Skeletal muscle tissue (tissue), 4 donors: Measurements from ENCODE around the gene STAC3. TPM values are rescaled to one million over a fixed set of nuclear protein-coding genes. Genes with fewer than 3 reads are reported as not detected.

ENCODE experiments used
- H3K27ac ChIP-seq: one replicate; pipeline ENCODE4 v1.7.0; 2013; ENCODE audit warnings: mild to moderate bottlenecking, low read depth, low read length, inconsistent platforms
- H3K27me3 ChIP-seq, 3 donors: one replicate each; pipeline ENCODE4 v1.7.0; 2013; ENCODE audit warnings: low read length in 3 of 3; ENCODE audit not compliant: control insufficient read depth in 3 of 3, insufficient read depth in 3 of 3
- H3K36me3 ChIP-seq, 3 donors: one replicate each; pipeline ENCODE4 v1.7.0; 2013; ENCODE audit warnings: low read length in 3 of 3; ENCODE audit not compliant: control insufficient read depth in 3 of 3, insufficient read depth in 3 of 3
- H3K4me1 ChIP-seq, 3 donors: one replicate each; pipeline ENCODE4 v1.7.0; 2013; ENCODE audit warnings: low read length in 3 of 3, mild to moderate bottlenecking in 3 of 3; ENCODE audit not compliant: control insufficient read depth in 3 of 3, insufficient read depth in 3 of 3
- H3K4me3 ChIP-seq, 3 donors: one replicate each; pipeline ENCODE4 v1.7.0; 2013; ENCODE audit warnings: low read length in 3 of 3
- H3K9ac ChIP-seq, 3 donors: one replicate each; pipeline ENCODE4 v1.7.0; 2013; ENCODE audit warnings: low read length in 3 of 3, mild to moderate bottlenecking in 3 of 3, moderate library complexity in 2 of 3, low read depth in 1 of 3
- H3K9me3 ChIP-seq, 3 donors: one replicate each; pipeline ENCODE4 v1.7.0; 2013; ENCODE audit warnings: low read length in 3 of 3; ENCODE audit not compliant: control insufficient read depth in 3 of 3
- total RNA-seq: library from RNA; depleted of rRNA; stranded (reverse); fragments of >200 nt; gene quantifications from one replicate; pipeline ENCODE4 v1.2.3, GENCODE V29; 2014
- donor health status: Osteomylitis.

The STAC3 gene
- total RNA-seq, 1 donor from 2014 or later = 166 TPM

DNA sequence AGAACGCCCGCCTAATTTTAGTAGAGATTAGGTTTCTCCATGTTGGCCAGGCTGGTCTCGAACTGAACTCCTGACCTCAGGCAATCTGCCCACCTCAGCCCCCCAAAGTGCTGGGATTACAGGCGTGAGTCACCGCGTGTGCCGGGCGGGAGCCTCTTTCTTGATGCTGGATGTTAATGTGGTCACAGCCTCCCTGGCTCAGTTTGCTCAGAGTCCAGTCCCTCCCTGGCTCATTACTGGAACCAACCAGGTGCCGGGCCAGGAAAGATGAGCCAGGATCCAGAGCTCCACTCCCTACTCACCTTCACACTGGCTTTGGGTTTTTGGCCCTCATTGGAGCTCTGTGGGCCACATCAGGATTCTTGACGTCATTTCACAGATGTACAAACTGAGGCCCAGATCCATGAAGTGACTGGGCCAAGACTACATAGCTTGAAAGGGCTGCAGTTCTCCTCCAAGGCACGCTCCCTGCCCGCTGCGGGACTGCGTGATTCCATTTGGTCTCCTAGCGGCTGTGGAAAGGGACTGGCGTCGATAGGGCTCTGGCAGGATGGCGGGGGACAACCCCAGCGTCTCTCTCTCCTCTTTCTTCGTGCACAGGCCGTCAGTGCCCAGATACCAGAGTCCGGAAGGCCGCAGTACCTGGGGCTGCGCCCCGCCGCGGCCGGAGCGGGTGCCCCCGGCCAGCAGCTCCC, 26.6 kb downstream of the STAC3 start:
- no peak overlapping the region for H3K27ac ChIP-seq
- no peak overlapping the region for H3K4me3 ChIP-seq
- peaks cover 3 to 8% (median 6%) of the 10 kb centered on the region in 3 donors for H3K4me1 ChIP-seq
- no peaks in the 10 kb centered on the region for H3K36me3 ChIP-seq
- H3K9ac ChIP-seq = no peak overlapping the region
- H3K27me3 ChIP-seq = peaks cover 58 to 64% (median 63%) of the 10 kb centered on the region in 3 donors
- H3K9me3 ChIP-seq = no peaks in the 10 kb centered on the region

DNA sequence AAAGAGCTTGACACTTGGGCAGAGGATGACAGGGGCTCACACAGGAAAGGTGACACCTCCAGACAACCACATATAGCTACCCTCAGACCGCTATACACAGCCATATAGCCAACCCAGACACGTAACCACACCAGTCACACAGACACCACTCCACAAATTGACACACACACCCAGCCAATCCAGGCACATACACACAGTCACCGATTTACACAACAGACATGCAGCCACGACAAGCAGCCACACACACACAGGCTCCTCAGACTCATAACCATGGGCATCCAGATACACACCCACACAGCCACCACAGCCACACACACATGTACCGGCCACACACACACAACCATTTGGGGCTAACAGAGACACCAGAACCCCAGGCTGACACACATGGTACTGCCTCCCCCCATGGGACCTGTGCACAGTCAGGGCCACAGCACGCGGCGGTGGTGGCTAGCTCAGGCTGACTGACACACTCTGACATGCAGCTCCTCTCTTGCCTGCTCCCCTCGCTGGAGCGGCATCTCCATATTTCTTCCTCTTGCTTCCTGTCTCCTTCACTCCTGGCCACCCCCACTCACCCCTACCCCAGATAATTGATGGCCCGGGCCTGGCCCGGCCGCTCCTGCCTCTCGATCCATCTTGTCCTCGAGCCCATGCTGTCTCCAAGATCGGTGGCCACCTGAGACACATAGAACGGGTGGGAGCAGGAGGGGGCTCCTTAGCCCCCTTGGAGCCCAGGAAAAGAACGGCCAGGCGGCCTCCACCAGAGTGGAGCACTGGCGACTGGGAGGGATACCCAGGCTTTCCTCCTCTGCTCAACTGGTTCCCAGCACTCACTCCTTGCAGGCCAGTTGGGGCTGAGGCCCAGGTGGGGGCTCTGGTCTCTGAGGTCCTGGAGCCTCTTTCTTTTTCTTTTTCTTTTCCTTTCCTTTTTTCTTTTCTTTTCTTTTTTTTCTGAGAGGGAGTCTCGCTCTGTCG, 27.5 kb downstream of the STAC3 start:
- H3K4me1 ChIP-seq = peaks cover 0 to 3% (median 2%) of the 10 kb centered on the region in 3 donors
- no peak overlapping the region for H3K9ac ChIP-seq
- no peaks in the 10 kb centered on the region for H3K9me3 ChIP-seq
- no peak overlapping the region for H3K4me3 ChIP-seq
- H3K27ac ChIP-seq = no peak overlapping the region
- H3K27me3 ChIP-seq = peaks cover 68 to 73% (median 72%) of the 10 kb centered on the region in 3 donors
- H3K36me3 ChIP-seq = no peaks in the 10 kb centered on the region

DNA sequence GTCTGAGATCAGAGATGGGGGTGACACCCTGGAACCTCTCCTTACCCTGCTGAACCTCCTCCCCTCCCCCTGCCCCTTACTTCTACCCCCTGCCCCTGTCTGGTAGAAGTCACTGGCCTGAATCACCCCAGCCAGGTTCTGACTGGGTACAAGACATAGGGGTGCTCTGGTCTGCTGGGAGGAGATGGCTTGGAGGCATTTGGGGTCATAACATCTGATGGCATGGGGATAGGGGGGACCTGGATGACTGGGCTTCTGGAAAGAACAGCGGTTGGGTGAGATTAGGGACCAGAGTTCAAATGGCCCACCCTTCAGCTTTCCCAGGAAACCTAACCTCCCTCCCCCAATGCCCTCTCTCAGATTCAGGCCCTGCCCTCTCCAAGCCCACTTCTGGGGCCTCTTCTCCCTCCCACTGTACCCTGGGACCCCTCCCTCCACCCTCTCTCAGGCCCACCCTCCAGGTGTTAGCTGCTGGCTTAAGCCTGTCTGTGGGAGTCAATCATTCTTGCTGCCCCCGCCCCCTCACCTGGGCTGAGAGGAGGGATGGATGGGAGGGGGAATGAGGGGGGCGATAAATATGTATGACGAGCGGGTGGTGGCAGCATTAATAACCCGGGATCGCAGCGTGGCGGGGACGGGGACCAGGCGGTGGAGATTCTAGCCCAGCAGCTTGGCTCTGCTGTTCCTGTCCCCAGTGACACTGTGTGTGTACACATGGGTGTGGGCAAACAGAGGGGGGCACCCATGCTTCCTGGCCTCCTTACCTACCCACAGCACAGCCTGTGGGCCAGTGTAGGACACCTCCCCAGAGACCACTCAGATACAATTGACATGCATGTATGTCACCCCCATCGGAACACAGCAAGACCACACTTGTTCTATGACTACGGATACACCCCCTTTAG, 28.4 kb downstream of the STAC3 start:
- peaks cover 3 to 6% (median 5%) of the 10 kb centered on the region in 3 donors for H3K4me1 ChIP-seq
- no peaks in the 10 kb centered on the region for H3K36me3 ChIP-seq
- H3K4me3 ChIP-seq = no peak overlapping the region
- no peak overlapping the region for H3K27ac ChIP-seq
- no peak overlapping the region for H3K9ac ChIP-seq
- H3K27me3 ChIP-seq = peaks cover 77 to 82% (median 77%) of the 10 kb centered on the region in 3 donors
- no peaks in the 10 kb centered on the region for H3K9me3 ChIP-seq

DNA sequence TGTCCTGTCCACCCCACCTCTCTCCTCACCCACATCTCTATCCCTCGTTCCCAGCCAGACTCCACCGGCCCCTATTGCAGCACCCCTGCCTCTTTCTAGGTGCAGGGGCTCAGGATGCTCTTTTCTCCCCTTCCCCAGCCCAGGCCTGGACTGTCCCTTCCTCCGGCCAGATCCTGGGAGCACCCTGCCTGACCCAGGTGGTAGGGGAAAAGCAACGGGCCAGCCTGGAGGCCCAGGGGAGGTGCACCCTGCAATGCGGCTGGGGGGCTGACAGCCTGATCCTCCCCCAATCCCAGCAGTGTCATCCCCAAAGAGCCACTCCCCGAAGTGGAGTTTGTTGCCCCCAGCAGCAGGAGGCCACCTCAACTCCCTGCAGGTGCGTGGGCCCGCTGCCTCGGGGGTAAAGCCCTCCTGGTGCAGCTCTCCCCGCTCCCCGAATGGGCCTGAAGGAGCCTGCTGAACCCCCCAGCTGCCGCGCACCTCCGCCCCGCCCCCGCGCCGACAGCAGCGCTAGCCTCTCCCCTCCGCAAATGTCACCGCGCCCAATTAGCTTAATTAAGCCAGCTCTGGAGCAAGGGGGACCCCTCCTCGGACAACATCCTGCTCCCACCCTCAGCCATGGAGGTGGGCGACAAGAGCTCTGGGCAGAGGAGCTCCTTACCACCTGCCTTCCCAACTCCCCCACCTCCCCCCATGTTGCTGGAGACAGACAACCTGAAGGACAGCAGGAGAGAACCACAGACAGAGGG, 29.6 kb downstream of the STAC3 start:
- Histone ChIP-seq H3K4me1 (peaks cover 8 to 15% (median 13%) of the 10 kb centered on the region in 3 donors), H3K4me3 (no peak overlapping the region), H3K27ac (no peak overlapping the region), H3K36me3 (no peaks in the 10 kb centered on the region), H3K9ac (no peak overlapping the region), H3K27me3 (peaks cover 81 to 88% (median 82%) of the 10 kb centered on the region in 3 donors), H3K9me3 (no peaks in the 10 kb centered on the region)

DNA sequence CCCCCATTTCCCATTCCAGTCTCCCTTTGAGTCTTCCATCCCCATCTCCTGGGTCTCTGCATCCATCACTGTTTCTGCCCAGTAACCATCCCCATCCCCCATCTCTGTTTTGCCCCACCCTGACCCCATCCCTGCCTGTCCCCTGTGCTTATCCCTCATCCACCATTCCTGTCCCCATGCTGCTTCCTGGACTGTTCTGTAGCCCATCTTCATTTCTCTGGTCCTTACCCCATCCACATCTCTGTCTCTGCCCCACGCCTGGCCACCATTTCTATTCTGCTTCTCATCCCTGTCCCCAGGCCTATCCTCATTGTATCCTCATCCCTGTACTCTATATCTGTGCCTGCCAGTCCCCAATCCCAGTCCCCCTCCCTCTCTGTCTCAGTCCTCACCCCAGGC, 30.2 kb downstream of the STAC3 start:
- H3K27me3 ChIP-seq = peaks cover 81 to 90% (median 83%) of the 10 kb centered on the region in 3 donors
- no peaks in the 10 kb centered on the region for H3K36me3 ChIP-seq
- H3K4me3 ChIP-seq = no peak overlapping the region
- H3K27ac ChIP-seq = no peak overlapping the region
- H3K9ac ChIP-seq = no peak overlapping the region
- no peaks in the 10 kb centered on the region for H3K9me3 ChIP-seq
- H3K4me1 ChIP-seq = peaks cover 12 to 20% (median 16%) of the 10 kb centered on the region in 3 donors

DNA sequence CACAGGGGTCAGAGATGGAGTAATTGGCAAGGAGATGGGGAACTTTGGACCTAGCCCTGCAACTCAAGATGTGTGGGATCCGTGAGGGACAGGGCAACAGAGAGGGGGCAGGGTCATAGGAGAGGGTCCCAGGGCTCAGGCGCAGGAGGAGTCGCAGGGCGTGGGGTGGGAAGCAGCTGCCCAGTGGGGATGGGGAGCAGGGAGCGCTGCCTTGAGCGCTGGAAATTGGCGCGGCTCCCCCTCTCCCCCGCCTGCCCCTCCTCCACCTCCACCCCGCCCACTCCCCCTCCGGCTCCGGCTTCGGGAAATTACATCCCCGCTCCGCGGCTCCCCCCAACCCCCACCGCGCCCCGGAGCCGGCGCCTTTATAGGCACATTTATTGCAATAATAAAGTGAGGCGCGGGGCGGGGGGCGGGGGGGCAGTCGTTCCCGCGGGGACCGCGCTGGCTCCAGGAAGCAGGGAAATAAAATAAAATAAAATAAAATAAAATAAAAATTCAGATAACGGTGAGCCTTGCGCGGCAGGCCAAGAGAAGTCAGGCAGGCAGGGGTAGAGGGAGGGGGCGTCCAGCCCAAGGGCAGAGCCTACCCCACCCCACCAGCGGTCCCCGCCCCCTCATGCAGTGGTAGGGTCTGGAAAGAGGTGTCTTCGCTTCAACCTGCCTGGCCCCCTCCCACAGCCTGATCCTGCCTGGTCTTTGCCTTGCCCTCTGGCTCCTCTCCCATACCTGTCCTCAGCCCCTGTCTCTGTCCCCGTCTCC, 30.8 kb downstream of the STAC3 start:
- no peak overlapping the region for H3K27ac ChIP-seq
- peaks cover 14 to 26% (median 21%) of the 10 kb centered on the region in 3 donors for H3K4me1 ChIP-seq
- no peaks in the 10 kb centered on the region for H3K36me3 ChIP-seq
- no peaks in the 10 kb centered on the region for H3K9me3 ChIP-seq
- no peak overlapping the region for H3K9ac ChIP-seq
- H3K4me3 ChIP-seq = no peak overlapping the region
- peaks cover 83 to 91% (median 83%) of the 10 kb centered on the region in 3 donors for H3K27me3 ChIP-seq

DNA sequence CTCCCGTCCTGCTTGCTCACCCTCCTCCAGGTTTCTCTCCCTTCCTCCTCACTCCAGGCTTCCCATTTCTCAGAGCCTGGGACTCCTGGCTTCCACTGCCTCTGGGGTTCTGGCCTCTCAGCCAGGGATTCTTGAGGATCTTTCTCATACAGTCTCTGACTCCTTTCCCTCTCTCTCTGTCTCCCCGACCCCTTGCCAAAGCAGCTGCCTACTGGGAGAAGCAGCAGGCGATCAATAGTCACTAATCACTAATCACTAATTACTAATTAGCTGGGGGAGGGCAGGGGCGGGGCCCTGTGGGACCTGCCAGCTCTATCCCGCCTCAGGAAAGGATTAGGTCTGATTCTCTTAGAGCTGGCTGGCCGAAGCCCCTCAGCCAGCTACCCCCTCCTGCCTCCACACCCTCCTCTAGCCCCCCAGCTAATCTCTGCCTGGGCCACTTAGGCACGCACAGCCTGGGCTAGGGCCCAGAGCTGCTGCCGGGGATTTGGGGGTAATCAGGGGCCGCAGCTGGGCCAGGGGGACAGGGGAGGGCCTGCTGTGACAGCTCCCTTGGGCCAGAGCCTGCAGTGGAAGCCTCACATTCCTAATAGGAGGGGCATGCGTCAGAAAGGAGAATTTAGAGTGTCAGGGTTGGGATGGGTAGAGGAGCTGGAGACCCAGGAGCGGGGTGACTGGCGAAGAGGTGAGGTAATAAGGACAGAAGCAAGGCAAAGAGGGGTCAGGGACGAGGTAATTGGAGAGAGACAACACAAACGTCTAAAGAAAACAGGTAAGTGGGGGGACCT, 31.6 kb downstream of the STAC3 start:
- Histone ChIP-seq H3K9ac (no peak overlapping the region), H3K27ac (no peak overlapping the region), H3K36me3 (no peaks in the 10 kb centered on the region), H3K4me1 (peaks cover 14 to 33% (median 25%) of the 10 kb centered on the region in 3 donors), H3K9me3 (no peaks in the 10 kb centered on the region), H3K4me3 (no peak overlapping the region), H3K27me3 (peaks cover 83 to 92% (median 83%) of the 10 kb centered on the region in 3 donors)
